ENCODE results near the gene HOXA7.

The HOXA7 gene

DNA sequence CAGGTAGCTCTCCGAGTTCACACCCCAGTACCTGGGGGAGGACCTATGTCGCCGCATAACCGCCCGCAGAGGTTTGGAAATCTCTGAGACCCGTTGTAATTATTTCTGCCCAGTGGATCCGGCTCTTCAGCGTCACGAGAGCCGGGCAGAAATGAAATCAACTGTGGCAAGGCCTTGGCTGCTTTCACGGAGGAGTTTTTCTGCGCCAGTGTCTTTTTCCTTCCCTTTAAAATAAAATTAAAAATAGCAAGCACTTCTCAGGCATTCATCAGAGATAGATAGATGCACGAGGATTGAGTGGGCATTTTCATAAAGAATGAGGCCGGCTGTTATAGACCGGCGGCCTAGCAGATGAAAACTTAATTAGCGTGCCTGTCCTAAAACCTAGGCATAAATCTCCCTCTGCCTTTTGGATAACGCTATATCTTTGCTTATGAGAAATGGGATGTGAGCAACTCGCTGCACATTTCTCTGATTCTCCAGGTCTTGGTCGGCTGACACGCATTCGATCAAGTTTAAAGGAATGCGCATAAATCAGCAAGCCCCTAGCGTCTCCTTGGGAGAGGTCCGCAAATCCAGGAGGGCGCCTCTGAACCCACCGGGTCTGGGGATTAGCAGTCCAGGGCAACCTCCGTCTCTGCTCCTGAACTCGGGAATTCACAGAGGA, 37.0 kb upstream of the HOXA7 start:
- no peak for DNase-seq

DNA sequence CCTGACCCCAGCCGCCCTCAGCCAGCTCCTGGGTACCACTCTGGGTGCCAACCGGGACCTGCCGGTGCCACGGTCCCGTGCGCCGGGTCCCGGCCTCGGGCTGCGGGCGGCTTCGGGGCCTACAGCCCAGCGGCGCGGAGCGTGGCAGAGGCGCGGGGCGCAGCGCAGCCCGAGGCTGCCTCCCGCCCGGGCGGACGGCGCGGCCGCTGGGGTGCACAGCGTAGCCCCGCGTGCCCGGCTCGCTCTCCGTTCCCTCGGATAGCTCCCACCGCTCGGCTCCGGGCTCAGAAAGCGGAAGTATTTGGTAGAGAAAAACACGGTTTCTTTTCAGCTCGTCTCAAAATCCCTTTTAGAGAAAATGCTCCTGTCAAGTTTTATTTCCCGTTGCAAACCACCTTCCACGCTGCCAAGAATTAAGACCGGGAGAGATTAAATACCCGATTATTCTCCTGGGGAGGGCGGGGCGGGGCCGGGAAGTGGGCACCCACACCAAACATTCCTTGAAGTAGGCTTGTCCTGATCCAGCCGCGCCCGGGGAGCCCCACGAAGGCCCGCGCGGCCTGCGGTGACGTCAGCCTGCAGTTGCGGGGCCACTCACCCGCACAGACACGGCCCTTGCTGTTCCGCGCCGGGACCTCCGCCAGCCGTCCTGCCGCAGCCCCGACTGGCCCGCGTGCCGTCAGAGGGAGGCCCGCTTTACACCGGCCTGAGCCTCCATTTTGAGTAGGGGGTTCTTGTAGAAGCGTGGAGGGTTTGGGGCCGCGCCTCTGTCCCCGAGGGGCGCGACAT, 36.3 kb upstream of the HOXA7 start:
- peak; percentile 67 for DNase-seq

DNA sequence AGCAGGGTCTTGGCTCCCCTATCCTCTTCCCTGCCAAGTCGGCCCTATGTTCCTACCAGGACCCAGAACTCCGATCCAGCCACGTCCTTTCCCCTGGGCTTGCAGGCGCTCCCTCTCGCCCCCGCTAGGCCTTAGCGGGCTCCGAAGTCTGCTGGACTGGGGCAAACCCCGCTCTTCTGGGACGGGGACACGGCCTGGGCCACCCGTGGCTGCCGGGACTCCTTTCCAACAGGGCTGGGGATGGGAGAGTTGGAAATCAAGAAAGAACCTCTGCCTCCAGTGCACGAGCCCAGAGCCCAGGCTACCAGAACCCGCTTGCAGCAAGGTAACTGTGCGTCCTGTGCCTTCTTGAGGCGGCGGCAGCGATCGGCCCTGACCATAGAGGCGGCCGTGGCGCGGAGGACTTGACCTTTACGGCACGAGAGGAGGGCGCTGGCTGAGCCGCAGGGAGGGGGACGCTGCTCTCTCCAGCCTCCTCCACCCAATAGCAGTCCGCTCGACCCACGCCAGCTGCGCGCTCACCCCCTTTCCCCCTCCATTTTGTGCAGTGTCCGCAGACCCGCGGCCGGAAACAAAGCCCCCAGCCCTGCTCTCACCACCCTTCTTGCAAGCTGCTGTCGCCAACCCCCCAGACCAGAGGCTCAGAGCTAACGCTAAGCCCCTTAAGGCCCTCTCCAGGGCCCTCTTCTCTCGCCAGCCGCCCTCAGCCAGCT, 35.5 kb upstream of the HOXA7 start:
- no peak for DNase-seq

DNA sequence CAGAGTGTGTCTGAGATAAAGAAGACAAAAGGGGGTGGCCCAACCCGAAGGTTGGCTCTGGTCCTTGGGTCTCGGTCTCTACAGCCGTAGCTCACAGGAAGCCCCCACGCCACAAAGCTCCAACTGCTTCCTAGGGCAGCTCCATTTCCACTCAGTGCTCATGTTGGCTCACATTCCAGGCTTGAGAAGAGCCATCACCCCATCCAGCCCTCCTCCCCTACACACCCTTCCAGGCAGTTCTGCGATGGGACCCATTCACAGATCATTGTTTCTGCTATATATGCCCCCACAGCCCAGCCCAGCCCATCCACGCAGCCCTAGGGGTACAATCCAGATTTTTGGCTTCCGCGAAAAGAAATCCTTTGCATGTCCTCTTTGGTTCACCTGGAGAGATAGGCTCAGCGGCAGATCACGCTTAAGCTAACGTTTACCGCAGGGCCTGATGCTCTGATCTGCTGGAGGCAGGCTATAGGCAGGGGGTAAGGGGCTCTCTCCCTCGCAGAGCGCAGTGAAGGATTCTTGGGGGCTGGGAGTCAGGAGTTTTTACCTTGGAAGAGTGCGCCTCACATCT, 34.8 kb upstream of the HOXA7 start:
- no peak for DNase-seq

DNA sequence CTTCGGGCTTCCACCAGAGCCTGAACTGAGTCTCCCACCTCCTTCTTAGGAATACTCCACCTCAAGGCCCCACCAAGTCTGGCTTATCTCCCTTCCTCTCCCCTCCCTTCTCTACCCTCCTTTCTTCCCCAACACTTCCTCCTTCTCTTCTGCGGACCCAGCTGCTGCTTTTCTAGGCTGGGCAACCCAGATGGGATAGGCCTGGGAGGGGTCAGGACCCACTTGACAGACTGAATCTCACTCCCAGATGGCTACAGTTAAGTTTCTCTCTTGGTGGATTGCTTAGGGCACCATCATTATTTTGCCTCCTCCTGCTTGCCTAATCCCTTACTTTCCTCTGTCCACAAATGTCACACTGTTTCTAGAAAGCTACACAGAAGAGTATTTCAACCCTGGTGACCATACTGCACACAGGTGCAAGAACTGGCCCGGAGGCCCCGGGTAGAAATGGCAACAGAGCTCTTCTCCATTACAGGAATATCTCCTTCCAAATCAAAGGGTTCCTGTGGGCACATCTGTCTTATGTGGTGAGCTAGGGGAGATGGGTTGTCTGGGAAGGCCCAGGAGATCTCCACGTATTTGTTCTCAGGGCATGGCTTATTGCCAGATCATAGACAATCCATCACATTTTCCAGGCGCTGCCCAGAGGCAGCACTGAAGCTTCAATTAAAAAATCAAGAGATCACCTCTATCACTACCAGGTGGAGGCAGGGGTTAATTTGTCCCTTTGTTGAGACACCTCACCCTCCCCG, 33.7 kb upstream of the HOXA7 start:
- DNase-seq = no peak

DNA sequence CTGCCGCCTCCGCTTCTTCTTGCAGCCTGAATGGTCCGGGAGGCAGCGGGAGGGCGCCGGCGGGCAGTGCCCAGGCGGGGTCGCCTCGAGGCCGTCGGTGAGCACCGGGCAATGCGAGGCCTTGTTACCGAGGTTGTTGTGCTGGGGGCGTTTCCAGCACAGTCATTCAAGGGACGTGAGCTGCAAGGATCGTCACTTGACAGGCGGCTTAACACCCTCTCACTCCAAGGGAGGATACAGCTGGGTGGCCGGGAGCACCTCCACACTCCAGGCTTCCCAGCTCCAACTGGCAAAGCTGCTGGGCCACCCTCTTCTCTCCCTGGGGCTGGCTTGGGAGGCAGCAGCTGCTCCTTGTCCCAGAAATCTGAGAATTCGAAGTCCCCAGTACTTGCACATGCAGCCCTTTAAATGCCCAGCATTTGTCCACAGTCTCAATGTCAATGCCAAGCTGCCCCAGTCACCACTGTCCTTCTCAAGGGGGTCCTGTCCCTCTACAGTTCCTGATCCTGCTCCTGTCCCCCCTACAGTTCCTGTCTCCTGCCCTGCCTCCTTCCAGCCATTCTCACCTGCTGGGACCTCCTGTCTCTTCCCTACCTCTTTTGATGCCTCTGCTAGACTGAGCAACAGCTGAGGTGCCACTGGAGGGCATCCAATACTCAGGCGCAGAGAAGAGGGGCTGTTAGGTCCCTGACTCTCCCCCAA, 33.0 kb upstream of the HOXA7 start:
- DNase-seq = no peak

DNA sequence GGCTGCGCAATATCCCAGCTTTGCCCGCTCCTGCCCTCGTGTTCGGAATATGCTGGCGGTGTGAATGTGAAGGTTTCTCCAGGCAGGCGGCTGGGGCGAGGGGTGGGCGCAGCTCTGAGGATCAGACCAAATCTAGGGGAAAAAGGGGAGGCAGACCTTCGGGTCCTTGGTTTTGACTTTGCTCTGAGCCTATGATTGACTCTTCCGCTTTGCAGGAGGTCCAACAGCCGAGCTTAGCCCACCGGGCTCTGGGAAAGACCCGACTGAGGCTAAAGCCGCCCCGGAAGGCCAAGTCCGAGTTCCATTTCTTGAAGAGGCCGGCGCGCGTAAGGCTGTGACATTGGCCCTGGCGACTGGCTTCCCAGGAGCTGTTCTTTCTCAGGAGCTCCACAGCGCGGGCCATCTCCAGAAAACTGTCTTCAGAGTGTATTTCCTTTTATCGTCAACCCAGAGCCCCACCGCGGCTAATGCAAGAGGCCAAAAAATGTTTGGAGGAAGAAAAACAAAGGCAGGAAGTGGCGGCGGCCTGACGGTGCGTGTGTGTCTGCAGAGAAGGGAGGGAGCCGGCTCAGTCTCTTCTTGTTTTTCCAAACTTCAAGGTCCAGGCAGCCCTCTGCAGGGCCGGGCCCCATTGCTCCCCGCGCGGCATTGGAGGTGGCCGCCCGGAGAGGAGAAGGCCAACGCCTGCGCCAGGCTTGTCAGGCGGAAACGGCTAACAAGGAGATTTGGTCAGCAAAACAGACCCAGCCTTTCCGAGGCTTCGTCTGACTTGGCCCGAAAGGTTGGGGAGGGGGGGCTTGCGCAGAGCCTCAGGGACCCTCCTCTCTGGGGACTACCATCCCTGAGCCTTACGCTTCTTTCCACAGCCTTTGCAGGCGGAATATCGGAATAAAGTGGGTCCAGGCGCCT, 32.2 kb upstream of the HOXA7 start:
- DNase-seq = no peak

DNA sequence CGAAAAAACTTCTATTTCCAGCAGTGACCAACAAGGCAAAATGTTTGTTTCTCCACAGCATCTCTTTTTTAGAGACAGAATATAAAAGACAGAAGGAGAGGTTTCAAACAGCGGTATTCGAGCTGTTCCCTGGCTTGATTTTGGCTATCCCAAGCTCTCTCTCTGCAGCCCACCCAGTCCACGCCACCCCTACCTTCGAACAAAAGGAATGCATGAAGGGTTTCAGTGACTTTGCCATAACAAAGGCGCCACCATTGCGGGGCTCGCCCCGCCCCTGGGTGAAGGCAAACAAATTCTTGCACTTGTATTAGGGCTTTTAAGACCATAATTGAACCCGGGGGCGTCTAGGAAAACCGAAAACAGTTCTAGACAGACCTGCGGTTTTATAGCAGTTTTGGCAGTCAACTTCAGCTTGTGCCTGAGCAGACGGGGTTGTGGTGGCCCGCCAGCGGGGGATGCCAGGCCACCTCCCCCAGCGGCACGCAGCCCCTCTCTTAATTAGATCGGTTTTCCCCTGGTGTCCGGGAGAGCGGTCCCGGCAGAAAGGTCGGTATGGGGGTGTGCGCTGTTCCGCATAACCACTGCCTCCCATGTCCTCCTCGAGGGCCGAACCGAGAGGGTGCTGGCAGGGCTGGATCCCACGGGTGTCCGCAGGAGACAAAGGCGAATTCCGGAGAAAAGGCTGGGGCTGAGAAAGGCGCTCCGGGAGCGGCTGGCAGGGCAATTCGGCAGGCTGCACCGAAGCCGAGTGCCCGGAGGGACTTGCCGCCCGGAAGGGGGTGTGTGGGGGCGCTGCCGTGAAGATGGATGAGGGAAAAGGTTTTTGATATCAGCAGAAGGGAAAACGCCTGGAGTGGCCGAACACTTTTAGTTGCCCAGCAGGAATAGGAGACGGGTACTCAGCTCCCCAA, 31.3 kb upstream of the HOXA7 start:
- no peak for DNase-seq

DNA sequence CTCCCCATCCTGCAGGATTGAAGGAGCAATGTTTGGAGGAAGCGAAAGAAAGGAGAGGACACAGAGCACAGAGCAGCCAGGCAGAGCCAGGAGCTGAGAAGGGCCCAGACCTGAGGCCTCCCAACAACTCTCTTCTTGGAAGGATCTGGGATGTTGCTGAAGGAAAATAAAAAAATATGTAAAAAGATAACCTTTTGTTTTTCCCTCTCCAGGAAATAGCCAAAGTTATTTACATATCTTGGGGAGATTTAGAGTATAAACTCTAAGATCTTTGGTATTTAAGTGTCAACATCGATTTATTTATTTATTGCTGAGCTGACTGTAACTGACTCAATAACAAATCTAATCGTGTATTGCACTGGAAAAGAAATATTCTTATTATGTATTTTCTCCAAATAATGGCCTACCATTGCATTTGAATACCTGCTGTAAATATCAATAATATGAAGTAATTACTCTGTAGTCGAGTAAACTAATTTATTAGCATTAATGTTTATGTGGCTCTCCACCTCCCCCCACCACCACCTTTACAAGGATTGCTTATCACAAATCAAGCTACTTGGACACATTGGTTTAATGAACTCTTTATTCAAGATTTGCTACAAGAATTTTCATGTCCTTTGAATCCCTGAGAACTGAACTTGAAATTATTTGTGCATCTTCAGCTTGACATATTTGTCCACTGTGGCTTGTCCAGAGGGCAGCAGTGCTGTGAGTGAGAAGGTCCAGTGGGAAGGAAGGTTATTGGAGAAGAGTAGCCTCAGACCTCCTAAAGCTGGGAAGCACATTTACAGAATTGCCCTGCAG, 30.4 kb upstream of the HOXA7 start:
- no peak for DNase-seq

DNA sequence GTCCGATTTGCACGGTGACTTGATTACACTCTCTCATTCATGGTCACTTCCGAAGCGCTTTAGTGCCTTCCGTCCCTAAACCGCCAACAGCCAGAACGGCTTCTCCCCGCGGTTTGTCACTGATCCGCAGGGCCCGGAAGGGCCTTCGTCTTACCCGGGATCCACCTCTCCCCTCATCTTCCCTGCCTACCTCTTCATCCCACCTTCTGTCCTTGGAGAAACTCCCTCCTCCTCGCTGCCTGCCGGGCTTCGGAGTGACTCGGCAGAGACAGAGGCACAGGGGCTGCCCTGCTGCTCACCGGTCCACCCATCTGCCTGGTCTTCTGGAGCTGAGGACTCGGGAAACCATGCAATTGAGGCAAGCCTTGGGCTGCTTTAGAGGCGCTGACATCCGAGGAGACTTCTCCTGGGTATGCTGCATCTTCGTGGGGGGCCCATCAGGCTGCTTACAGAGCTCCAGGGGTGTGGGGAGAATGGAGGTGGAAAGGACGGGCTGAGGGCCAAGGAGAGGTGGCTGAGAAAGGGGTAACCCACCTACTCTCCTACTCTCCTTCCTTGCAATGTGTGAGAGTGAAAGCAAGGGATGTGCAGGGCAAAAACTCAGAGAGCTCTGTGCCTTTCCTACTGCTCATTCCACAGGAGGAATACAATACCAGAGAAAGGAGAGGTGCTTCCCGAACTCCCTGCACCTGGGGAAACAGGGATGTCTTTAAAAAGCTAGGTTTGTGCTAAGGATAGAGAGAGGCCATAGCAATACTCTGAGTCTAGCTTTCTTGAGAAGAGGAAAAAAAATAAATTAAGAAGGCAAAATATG, 29.6 kb upstream of the HOXA7 start:
- DNase-seq = no peak

DNA sequence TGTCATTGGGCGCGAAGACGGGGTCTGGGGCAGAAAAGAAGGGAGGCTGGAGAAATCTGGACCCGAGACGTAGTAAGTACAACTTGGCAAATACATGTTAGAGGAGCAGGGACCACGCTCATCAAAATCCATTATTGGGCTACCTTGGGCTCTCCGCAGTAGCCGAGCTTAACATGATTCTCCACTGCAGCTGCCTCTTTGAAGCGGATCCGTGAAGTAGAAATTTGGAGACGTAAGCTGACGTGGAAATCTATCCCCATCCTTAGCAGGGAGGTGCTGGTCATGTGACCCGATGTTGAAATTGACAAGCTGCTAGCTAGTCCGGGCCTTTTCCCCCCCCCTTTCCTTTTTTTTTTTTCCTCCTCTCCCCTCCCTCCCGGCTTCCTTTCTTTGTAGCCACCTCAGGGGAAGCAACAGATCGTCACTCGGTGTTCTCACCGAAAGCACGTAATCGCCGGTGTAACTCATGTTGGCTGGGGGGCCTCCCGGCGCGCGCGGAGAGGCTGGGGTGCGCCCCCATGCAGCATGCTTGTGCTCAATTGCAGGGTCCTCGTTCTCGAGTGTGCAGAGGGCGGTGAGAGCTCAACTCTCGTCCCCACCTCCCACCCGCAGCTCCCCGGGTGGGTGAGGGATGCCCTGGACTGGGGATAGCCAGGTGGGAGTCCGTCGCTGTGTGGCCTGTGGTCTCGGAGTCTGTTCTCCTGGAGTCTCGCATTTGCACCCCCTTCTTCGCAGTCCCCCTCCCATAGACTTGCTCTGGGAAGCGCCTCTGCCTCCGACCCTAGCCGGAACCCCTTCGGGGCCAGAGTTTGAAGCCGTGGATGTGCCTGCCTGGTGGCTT, 28.8 kb upstream of the HOXA7 start, which contains the start of gene HOXA11:
Gene HOXA11, minus strand, starts transcription at position 220 of the 841 bp plus-strand sequence. Its CDS starts 88 bp downstream, at position 132.
- peak; percentile 46 for DNase-seq

DNA sequence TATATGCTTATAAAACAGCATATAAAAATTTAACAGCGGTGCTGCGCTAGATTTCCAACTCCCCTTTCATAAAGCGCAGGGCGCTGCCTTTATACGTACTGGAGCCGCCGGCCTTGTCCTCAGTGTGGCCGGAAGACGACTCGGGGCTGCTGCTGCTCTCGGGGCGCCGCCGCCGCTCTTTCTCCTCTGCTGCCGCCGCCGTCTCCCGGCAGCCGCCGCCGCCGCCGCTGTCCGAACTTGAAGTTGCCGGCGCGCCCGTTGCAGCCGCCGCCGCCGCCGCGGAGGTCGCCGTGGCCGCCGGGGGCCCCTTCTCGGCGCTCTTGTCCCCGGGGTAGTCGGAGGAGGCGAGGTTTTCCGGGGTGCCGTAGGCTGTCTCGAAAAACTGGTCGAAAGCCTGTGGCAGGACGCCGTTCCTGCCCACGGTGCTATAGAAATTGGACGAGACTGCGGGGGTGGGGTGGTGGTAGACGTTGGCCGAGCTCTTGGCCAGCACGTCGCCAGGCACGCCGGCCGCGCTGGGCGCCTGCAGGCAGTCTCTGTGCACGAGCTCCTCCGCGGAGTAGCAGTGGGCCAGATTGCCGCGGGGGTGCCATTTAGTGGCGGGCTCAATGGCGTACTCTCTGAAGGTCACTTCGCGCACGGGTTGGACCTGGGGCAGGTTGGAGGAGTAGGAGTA, 28.0 kb upstream of the HOXA7 start:
- no peak for DNase-seq

DNA sequence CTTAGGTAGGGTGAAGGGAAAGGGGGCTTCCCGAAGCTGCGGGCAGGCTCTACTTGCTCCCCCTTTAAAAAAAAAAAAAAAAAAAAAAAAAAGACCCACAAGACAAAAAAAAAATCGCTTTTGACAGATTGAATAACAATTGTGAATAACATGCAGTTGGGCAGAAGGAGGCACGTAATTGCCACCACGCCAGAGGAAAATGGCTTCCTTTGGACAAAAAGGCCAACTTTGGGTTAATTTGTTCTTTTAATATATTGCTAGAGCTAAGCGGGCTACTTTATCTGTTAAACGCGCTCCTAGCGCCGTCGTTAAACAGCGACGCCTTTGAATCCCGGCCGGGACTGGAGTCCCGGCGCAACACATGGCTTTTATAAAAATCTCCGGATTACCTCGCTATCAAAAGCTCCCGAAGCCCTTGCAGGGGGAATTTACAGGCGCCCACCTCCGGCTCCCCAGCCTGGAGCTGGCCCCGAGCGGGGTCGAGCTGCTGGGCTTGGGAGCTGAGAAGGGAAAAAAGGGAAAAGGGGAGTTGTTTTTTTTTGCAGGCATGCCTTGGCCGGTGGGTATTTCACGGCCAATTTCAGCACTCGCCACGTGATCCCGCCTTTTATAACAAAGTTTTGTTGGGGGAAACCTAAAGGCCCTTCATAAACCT, 27.3 kb upstream of the HOXA7 start:
- DNase-seq = no peak

DNA sequence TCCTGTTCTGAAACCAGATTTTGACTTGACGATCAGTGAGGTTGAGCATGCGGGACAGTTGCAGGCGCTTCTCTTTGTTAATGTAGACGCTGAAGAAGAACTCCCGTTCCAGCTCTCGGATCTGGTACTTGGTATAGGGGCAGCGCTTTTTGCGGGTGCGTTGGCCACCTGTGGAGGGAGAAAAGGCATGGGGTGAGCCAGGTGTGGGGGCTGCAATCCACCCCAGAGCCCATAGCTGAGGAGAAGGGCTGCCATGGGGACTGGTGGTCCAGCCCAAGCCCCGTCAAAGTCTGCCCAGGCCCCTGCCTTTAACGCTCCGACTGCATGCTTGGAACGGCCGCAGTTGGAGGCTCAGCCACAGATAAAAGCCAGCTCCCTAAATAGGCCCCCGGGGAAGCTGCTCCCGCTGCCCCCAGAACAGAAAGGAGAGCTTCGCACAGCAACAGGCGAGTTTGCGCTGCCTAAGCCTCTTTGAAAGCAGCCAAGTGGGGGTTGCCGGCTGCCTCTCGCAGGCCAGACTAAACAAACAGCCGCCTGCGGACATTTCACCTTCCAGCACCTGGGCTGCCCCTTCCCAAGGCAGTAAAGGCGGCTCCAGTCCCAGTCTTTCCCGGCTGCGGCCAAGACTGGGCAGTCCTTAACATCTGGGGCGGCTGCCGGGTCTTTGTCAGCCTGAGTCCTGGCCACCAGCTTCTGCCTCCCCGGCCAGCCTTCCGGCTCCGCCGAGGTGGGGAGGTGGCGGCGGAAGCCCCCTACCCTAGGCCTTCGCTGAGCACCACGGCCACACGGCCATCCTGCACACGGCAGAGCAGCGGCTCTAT, 26.6 kb upstream of the HOXA7 start:
- DNase-seq = no peak

DNA sequence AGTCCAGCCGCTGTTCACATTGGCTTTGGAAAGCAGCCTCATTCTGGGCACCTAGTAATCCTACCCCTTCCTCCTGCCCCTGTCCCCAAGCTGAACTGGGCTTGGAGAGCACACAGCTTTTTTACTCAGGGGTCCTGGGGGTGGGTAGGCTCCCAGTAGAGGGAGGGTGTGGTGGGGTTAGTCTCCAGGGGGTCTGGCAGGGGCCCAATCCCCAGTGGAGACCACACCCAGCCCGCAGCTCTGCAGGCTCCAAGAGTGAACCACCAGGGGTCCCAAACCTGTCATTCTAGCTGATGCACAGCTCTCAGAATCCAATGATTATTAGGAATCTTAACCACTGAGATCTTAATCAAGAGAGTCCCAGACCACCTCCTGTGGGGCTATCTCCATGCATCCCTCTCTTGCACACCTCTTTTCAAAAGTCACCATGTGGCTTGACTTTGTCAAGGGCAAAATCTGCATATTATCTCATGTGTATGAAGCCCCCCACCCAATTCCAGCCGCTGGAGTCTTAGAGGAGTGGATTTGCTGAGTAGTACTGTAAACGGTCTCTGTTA, 25.9 kb upstream of the HOXA7 start:
- DNase-seq = no peak
